Liver (tissue), 9 donors: ENCODE measurements around the gene CRYL1. TPM values are rescaled to one million over a fixed set of nuclear protein-coding genes. Genes with fewer than 3 reads are reported as not detected.

Source experiments
- DNase-seq: peaks from one replicate; pipeline ENCODE4 v3.0.0-alpha.2; 2017; ENCODE audit warnings: low spot score
- H3K27ac ChIP-seq, 2 donors: one replicate each; pipeline ENCODE4 v1.7.0; 2013; ENCODE audit warnings: inconsistent platforms in 2 of 2, low read length in 2 of 2, control low read depth in 1 of 2, low read depth in 1 of 2, mild to moderate bottlenecking in 1 of 2
- H3K27me3 ChIP-seq, 4 donors: one replicate each; pipeline versions ENCODE4 v1.6.1 to v1.7.0; 2013; ENCODE audit warnings: low read length in 3 of 4, inconsistent platforms in 1 of 4, mild to moderate bottlenecking in 1 of 4, moderate library complexity in 1 of 4; ENCODE audit not compliant: control insufficient read depth in 4 of 4, insufficient read depth in 4 of 4
- H3K36me3 ChIP-seq, 4 donors: one replicate each; pipeline versions ENCODE4 v1.6.1 to v1.7.0; 2013; ENCODE audit warnings: low read length in 3 of 4, mild to moderate bottlenecking in 3 of 4, low read depth in 1 of 4, moderate library complexity in 1 of 4; ENCODE audit not compliant: control insufficient read depth in 4 of 4, insufficient read depth in 3 of 4
- H3K4me1 ChIP-seq, 4 donors: one replicate each; pipeline versions ENCODE4 v1.6.1 to v1.7.0; 2013; ENCODE audit warnings: low read length in 3 of 4, mild to moderate bottlenecking in 3 of 4, moderate library complexity in 1 of 4; ENCODE audit not compliant: control insufficient read depth in 4 of 4, insufficient read depth in 4 of 4
- H3K4me3 ChIP-seq, 3 donors: one replicate each; pipeline versions ENCODE4 v1.6.1 to v1.7.0; 2013; ENCODE audit warnings: low read length in 3 of 3, control low read depth in 1 of 3, low read depth in 1 of 3, mild to moderate bottlenecking in 1 of 3
- H3K9ac ChIP-seq, 2 donors: one replicate each; pipeline ENCODE4 v1.7.0; 2013; ENCODE audit warnings: low read length in 2 of 2, mild to moderate bottlenecking in 2 of 2, moderate library complexity in 2 of 2, control low read depth in 1 of 2, low read depth in 1 of 2
- H3K9me3 ChIP-seq, 4 donors: one replicate each; pipeline versions ENCODE4 v1.6.1 to v1.7.0; 2013; ENCODE audit warnings: low read length in 3 of 4; ENCODE audit not compliant: control insufficient read depth in 4 of 4
- ATF3 ChIP-seq: IDR thresholded peaks from 2 replicates; pipeline ENCODE4 v1.6.1; 2016; ENCODE audit warnings: antibody characterized with exemption
- EGR1 ChIP-seq, 2 donors: IDR thresholded peaks; 2 replicates each; pipeline ENCODE4 v1.6.1; 2016 to 2018; ENCODE audit warnings: antibody characterized with exemption in 2 of 2, low read depth in 2 of 2
- FOXA1 ChIP-seq: IDR thresholded peaks from 2 replicates; pipeline ENCODE4 v1.6.1; 2016; ENCODE audit warnings: antibody characterized with exemption
- FOXA2 ChIP-seq: IDR thresholded peaks from 2 replicates; pipeline ENCODE4 v1.6.1; 2016; ENCODE audit warnings: antibody characterized with exemption
- GABPA ChIP-seq, 2 donors: IDR thresholded peaks in 1 of 2; conservative IDR thresholded peaks in 1 of 2; 2 replicates each; pipeline ENCODE4 v1.6.1; 2016; ENCODE audit warnings: antibody characterized with exemption in 2 of 2, mild to moderate bottlenecking in 1 of 2, moderate library complexity in 1 of 2
- HNF4A ChIP-seq, 2 donors: conservative IDR thresholded peaks; 2 replicates each; pipeline ENCODE4 v1.6.1; 2016; ENCODE audit warnings: antibody characterized with exemption in 2 of 2, mild to moderate bottlenecking in 2 of 2
- HNF4G ChIP-seq: IDR thresholded peaks from 2 replicates; pipeline ENCODE4 v1.6.1; 2016; ENCODE audit warnings: antibody characterized with exemption
- JUND ChIP-seq, 2 donors: IDR thresholded peaks; 2 replicates each; pipeline ENCODE4 v1.6.1; 2016; ENCODE audit warnings: antibody characterized with exemption in 2 of 2
- MAX ChIP-seq: IDR thresholded peaks from 2 replicates; pipeline ENCODE4 v1.6.1; 2016; ENCODE audit warnings: antibody characterized with exemption
- NR2F2 ChIP-seq: IDR thresholded peaks from 2 replicates; pipeline ENCODE4 v1.6.1; 2016; ENCODE audit warnings: antibody characterized with exemption
- RAD21 ChIP-seq, 2 donors: IDR thresholded peaks; 2 replicates each; pipeline ENCODE4 v1.6.1; 2016; ENCODE audit warnings: antibody characterized with exemption in 2 of 2, mild to moderate bottlenecking in 2 of 2
- REST ChIP-seq: IDR thresholded peaks from 2 replicates; pipeline ENCODE4 v1.6.1; 2016; ENCODE audit warnings: antibody characterized with exemption, mild to moderate bottlenecking
- RXRA ChIP-seq, 2 donors: IDR thresholded peaks; 2 replicates each; pipeline ENCODE4 v1.6.1; 2017 to 2018; ENCODE audit warnings: antibody characterized with exemption in 2 of 2, mild to moderate bottlenecking in 1 of 2
- SP1 ChIP-seq: IDR thresholded peaks from 2 replicates; pipeline ENCODE4 v1.6.1; 2018; ENCODE audit warnings: antibody characterized with exemption, mild to moderate bottlenecking
- TAF1 ChIP-seq: conservative IDR thresholded peaks from 2 replicates; pipeline ENCODE4 v1.6.1; 2016; ENCODE audit warnings: antibody characterized with exemption, mild to moderate bottlenecking
- YY1 ChIP-seq: IDR thresholded peaks from 2 replicates; pipeline ENCODE4 v1.6.1; 2016; ENCODE audit warnings: antibody characterized with exemption, mild to moderate bottlenecking
- ZBTB33 ChIP-seq: IDR thresholded peaks from 2 replicates; pipeline ENCODE4 v1.6.1; 2016; ENCODE audit warnings: antibody characterized with exemption
- WGBS: extraction: QIAGEN DNeasy Blood & Tissue Kit; methylation state at CpG from one replicate; pipeline ENCODE4 v1.1.7; 2013; 5-methylcytosine and 5-hydroxymethylcytosine counted together
- polyA plus RNA-seq, 2 donors: library from polyadenylated mRNA; stranded (reverse) in 1 of 2; unstranded in 1 of 2; fragments of 200-250 nt in 1 of 2; fragments of >200 nt in 1 of 2; fragmentation: Nextera tagmentation in 1 of 2; extraction: Ambion mirVana in 1 of 2; gene quantifications; one replicate each; pipeline versions ENCODE4 v1.2.1 to v1.2.3, GENCODE V29; 2013 to 2015
- total RNA-seq, 2 donors: library from RNA; depleted of rRNA; stranded (reverse); fragments of >200 nt; gene quantifications; one replicate each; pipeline ENCODE4 v1.2.3, GENCODE V29; 2014
- TF ChIP-seq, protein P1 (sequence below): fragments of 150-350 bp; IDR thresholded peaks from 2 replicates; pipeline ENCODE4 v1.5.1; 2017; ENCODE audit warnings: improper control_type of control experiment, low read depth, low read length; ENCODE audit not compliant: missing input control
- donor health status: healthy.
- donor health status: healthy.
- donor health status: healthy.
- donor health status: healthy.
- donor health status: healthy.

Gene CRYL1
- total and polyA plus RNA-seq, 4 donors: 87.8 to 179 (median 168) TPM

- H3K9me3 ChIP-seq: no peaks in the 10 kb centered on the region
- no peak for DNase-seq
- H3K9ac ChIP-seq: no peak overlapping the region
Observed at GRCh38 chr13:20512042-20512683, 13.5 kb downstream of the CRYL1 start.

GRCh38 chr13:20506696-20507095 lies 19.0 kb downstream of the CRYL1 start:
- DNase-seq: no peak
- peak overlapping the region in 1 of 2 donors; percentile 80 for H3K27ac ChIP-seq
- H3K9me3 ChIP-seq: no peaks in the 10 kb centered on the region
- no peak for TF ChIP-seq ATF3
- TF ChIP-seq GABPA (IDR thresholded peaks at IDR 0.05 in 1 of 2, conservative IDR thresholded peaks at IDR 0.05 in 1 of 2): no peak
- TF ChIP-seq, protein P1, sequence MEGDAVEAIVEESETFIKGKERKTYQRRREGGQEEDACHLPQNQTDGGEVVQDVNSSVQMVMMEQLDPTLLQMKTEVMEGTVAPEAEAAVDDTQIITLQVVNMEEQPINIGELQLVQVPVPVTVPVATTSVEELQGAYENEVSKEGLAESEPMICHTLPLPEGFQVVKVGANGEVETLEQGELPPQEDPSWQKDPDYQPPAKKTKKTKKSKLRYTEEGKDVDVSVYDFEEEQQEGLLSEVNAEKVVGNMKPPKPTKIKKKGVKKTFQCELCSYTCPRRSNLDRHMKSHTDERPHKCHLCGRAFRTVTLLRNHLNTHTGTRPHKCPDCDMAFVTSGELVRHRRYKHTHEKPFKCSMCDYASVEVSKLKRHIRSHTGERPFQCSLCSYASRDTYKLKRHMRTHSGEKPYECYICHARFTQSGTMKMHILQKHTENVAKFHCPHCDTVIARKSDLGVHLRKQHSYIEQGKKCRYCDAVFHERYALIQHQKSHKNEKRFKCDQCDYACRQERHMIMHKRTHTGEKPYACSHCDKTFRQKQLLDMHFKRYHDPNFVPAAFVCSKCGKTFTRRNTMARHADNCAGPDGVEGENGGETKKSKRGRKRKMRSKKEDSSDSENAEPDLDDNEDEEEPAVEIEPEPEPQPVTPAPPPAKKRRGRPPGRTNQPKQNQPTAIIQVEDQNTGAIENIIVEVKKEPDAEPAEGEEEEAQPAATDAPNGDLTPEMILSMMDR: no peak
- no peak for TF ChIP-seq ZBTB33
- no peak for TF ChIP-seq SP1
- TF ChIP-seq TAF1: no peak
- no peak for TF ChIP-seq NR2F2
- TF ChIP-seq RAD21 (IDR thresholded peaks at IDR 0.05): no peak
- TF ChIP-seq HNF4G: no peak
- no peak for TF ChIP-seq HNF4A (conservative IDR thresholded peaks at IDR 0.05)
- TF ChIP-seq JUND (IDR thresholded peaks at IDR 0.05): no peak
- TF ChIP-seq MAX: no peak
- TF ChIP-seq REST: no peak
- TF ChIP-seq EGR1 (IDR thresholded peaks at IDR 0.05; ENCODE audit: low read depth in 2 of 2): no peak
- TF ChIP-seq FOXA1: no peak
- no peak for TF ChIP-seq FOXA2
- no peak for TF ChIP-seq RXRA (IDR thresholded peaks at IDR 0.05)
- TF ChIP-seq YY1: no peak
- 86% methylated on average over 4 of the region's 4 CpGs for WGBS
- H3K27me3 ChIP-seq: no peaks in the 10 kb centered on the region
- H3K9ac ChIP-seq: no peak overlapping the region
- no peak overlapping the region for H3K4me3 ChIP-seq
- H3K4me1 ChIP-seq: peaks cover 18 to 48% (median 36%) of the 10 kb centered on the region in 4 donors
- peaks cover 3 to 18% (median 15%) of the 10 kb centered on the region in 4 donors for H3K36me3 ChIP-seq

More at GRCh38 chr13:20512042-20512683, 13.5 kb downstream of the CRYL1 start:
- Histone ChIP-seq H3K27me3 (no peaks in the 10 kb centered on the region), H3K27ac (peak overlapping the region in 1 of 2 donors; percentile 59), H3K36me3 (peaks cover 5 to 27% (median 21%) of the 10 kb centered on the region in 4 donors), H3K4me1 (peaks cover 6 to 24% (median 15%) of the 10 kb centered on the region in 4 donors), H3K4me3 (no peak overlapping the region)
- 58% methylated on average over 10 of the region's 10 CpGs for WGBS
- TF ChIP-seq HNF4A (conservative IDR thresholded peaks at IDR 0.05) (peak in 1 of 2 donors; percentile 6), FOXA1 (no peak), RXRA (IDR thresholded peaks at IDR 0.05) (peak in 1 of 2 donors; percentile 29), MAX (peak; percentile 16)
